Activated CD4-positive, alpha-beta T cell treated with anti-CD3 and anti-CD28 coated beads, Interleukin-2, amount 50 U/mL, for 4 hours (primary cell): Measurements from ENCODE around the gene DHFR2.
"Not testable (repeated sequence)": the region's sequence is repeated elsewhere in the genome, so short reads cannot be mapped to it uniquely, and the experiment has no call there.

Experiments used
- DNase-seq, 2 experiments: peaks; one replicate each; pipeline ENCODE4 v3.0.0-alpha.2; 2020

Gene DHFR2

GRCh38 chr3:94065122-94065521 lies 2.4 kb upstream of the DHFR2 start:
- DNase-seq: no peak

- DNase-seq: no peak
Measured at GRCh38 chr3:94064243-94064860, 1.6 kb upstream of the DHFR2 start.

- DNase-seq: no peak
Measured at GRCh38 chr3:94063496-94064119, 892 bp upstream of the DHFR2 start.

GRCh38 chr3:94061297-94061696 lies 1.4 kb downstream of the DHFR2 start:
- no peak for DNase-seq

GRCh38 chr3:94050546-94050945 lies 12.2 kb downstream of the DHFR2 start:
- DNase-seq: no peak

GRCh38 chr3:94049267-94049666 lies 13.4 kb downstream of the DHFR2 start:
- no peak for DNase-seq

- DNase-seq: no peak
Measured at GRCh38 chr3:94046533-94046932, 16.2 kb downstream of the DHFR2 start.

GRCh38 chr3:94044100-94044936 lies 18.4 kb downstream of the DHFR2 start:
- DNase-seq: not testable (repeated sequence)

GRCh38 chr3:94043285-94043684 lies 19.4 kb downstream of the DHFR2 start:
- no peak for DNase-seq

- DNase-seq: no peak
Measured at GRCh38 chr3:94036909-94037507, 25.7 kb downstream of the DHFR2 start.

- DNase-seq: no peak
Measured at GRCh38 chr3:94028093-94028837, 34.5 kb downstream of the DHFR2 start, which contains the start of gene STX19. TSS of gene STX19 (minus strand) at chr3:94028597. CDS start at chr3:94015269, 13,328 bp downstream.

GRCh38 chr3:94026623-94027022 lies 36.1 kb downstream of the DHFR2 start:
- DNase-seq: no peak

GRCh38 chr3:94024385-94024784 lies 38.3 kb downstream of the DHFR2 start:
- no peak for DNase-seq

GRCh38 chr3:94020293-94020692 lies 42.4 kb downstream of the DHFR2 start:
- DNase-seq: no peak

- no peak for DNase-seq
Measured at GRCh38 chr3:94019659-94020058, 43.1 kb downstream of the DHFR2 start.

- no peak for DNase-seq
Measured at GRCh38 chr3:94015025-94015424, 47.7 kb downstream of the DHFR2 start.

- DNase-seq: no peak
Measured at GRCh38 chr3:94012185-94012584, 50.5 kb downstream of the DHFR2 start.

- DNase-seq: no peak
Measured at GRCh38 chr3:94011233-94011711, 51.4 kb downstream of the DHFR2 start.

GRCh38 chr3:94009608-94010007 lies 53.1 kb downstream of the DHFR2 start:
- no peak for DNase-seq

- no peak for DNase-seq
Measured at GRCh38 chr3:94008253-94008652, 54.5 kb downstream of the DHFR2 start.
